Activated CD4-positive, alpha-beta T cell treated with anti-CD3 and anti-CD28 coated beads for 4 hours (primary cell): ENCODE data around the gene ELAC1.
A peak's percentile ranks its signal among the peaks of the same experiment; 100 is the strongest.
"Not testable (repeated sequence)": the region's sequence is repeated elsewhere in the genome, so short reads cannot be mapped to it uniquely, and the experiment has no call there.

Source experiments
- DNase-seq, 2 donors: peaks; one replicate each; pipeline ENCODE4 v3.0.0-alpha.2; 2020

Gene ELAC1, protein sequence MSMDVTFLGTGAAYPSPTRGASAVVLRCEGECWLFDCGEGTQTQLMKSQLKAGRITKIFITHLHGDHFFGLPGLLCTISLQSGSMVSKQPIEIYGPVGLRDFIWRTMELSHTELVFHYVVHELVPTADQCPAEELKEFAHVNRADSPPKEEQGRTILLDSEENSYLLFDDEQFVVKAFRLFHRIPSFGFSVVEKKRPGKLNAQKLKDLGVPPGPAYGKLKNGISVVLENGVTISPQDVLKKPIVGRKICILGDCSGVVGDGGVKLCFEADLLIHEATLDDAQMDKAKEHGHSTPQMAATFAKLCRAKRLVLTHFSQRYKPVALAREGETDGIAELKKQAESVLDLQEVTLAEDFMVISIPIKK

DNA sequence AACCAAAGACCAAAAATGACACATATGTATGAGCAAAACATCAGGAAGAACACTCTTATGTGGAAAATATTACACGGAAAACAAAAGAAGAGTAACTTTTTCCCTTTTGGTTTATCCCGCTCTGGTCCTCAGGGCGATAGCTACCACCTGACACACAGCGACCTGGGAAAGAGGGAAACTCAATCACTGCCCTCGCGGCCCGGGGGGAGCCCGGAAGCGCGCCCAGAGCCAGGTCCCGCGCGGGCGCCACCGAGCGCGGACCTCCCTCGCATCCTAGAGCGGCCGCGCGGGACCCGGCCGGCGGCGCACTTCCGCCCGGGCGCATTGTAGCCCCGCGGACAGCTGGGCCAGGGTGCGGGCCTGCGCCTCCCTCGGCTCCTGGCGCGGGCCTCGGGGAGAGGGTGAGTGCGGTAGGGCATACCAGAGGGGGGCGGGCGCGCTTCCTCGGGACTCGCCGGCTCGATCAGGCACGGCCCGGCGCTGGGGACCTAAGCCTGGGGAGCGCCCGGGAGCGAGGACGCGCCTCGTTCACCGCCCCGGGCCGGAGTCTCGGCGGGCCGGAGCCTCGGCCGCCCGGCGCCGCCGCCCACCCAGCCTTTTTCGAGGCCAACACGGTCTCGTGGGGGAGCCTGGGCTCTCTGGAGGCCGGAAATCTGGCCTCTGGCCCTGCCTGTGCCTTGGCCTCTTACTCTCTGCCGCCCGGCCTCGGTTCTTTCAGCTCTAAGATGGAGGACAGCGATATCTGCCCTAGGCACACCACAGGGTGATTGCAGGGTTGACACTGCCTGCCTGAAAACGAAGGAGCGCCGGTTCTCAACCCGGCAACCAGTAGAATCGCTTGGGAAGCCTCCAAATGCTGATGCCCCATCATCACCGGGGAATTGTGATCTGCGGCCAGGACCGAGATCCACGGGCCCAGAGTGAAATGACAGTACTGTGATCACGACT is at the start of gene ELAC1:
Gene ELAC1, plus strand, starts transcription at position 327 of the 948 bp plus-strand sequence. CDS start 6,365 bp downstream, outside the sequence.
- DNase-seq = peak; percentile 54 to 57

DNA sequence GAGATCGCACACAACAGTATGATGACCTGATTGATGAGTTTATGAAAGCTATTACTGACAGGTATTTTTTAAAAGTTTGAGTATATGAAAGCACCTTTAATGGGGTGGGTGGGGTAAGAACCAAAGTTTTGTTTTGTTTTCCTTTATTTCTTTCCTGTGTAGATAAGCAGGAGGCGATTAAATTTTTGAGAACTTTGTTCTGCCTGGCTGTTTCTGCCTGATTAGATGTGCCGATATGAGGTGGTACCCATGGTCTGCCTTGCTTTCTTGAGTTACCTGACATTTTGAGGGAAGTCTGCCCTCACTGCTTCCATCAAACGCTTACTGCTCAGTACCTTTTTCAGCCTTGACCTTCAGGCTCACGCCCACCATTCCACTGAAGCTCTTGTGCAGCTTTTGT is 49.7 kb upstream of the ELAC1 start:
- DNase-seq = no peak

DNA sequence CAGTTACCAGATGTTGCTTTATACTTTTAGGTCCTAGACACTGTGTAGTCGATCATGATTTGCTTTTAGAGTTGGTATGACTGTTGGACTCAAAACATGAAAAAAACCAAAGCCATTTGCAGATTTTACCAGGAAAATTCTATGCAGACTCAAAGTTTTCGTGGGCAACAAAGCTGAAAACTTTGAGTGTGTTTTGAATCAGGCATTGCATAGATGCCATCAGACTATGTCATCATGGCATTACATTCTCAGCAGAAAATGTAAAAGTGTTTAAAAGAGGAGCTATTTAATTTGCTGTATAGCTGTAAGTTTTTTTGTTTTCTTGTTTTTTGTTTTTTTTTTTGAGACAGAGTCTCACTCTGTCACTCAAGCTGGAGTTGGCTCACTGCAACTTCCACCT is 43.5 kb upstream of the ELAC1 start:
- DNase-seq = no peak

DNA sequence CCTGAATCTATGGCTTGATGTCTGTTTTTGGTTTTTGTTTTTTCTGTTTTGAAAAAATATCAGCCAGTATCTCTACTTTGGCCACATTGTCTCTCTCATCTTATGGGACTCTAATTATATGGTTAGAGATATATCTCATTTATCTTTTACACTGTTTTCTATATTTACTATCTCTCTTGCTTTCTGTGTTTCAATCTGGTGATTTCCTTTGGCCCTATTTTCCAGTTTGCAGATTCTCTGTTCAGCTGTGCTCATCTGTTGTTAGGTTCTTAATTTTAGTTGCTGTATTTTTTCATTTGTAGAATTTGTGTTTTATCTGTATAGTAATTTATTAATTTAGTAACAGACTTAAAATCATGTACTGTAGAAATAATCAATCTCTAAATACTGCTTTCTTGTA is 41.3 kb upstream of the ELAC1 start:
- no peak for DNase-seq

- no peak for DNase-seq
Measured at GRCh38 chr18:50928551-50928950, 39.3 kb upstream of the ELAC1 start.

DNA sequence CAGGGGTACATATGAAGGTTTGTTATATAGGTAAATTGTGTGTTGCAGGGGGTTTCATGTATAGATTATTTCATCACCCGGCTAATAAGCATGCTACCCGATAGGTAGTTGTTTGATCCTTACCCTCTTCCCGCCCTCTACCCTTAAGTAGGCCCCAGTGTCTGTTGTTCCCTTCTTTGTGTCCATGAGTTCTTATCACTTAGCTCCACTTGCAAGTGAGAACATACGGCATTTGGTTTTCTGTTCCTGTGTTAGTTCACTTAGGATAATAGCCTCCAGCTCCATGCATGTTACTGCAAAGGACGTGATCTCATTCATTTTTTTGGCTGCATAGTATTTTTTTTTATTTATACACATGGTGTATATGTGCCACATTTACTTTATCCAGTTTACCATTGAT is 34.2 kb upstream of the ELAC1 start:
- DNase-seq = no peak

DNA sequence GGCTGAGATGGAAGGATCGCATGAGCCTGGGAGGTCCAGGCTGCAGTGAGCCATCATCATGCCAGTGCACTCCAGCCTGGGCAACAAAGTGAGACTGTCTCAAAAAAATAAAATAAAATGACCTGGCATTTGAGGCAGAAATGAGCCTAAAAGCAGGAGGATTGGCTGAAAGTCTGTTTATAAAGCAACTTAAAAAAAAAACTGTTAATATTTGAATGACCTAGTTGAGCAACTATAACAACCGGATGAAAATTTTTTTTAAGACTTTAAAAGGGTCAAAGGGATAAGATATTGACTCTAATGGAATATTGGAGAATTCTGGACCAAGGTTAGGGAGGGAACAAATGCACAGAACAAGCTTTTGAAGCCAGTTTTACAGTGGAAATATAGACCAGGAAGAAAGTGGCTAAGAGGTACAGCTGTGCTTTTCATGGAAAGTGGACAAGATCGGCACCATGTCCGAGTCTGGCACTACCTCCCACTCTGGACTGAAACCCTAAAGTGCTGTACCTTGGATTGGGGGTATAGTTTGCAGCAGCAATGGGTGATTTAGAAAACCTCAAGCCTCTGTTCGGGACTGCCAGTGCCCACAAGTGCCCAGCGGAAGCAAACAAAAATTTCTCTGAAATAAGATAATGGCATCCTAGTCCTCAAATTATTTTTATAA is 33.2 kb upstream of the ELAC1 start:
- no peak for DNase-seq

DNA sequence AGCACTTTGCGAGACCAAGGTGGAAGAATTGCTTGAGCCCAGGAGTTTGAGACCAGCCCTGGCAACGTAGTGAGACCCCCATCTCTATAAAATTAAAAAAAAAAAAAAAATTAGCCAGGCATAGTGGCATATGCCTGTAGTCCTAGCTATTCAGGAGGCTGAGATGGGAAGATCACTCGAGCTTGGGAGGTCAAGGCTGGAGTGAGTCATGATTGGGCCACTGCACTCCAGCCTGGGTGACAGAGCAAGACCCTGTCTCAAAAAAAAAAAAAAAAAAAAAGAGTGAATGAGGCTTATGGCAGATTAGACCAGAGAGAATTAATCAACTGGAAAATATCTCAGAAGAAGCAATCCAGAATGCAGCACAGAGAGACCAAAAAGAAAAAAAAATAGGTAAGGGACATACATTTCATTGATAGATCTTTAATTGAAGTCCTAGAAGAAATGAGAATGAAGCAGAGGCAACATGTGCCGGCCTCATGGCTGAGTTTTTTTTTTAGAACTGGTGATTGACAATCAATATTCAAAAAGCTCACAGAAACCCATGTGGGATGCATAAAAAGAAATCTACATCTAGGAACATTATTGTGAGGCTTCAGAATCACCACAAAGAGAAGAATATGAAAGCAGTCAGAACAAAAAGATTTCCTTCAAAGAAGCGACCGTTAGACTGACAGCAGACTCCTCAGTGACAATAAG is 32.2 kb upstream of the ELAC1 start:
- no peak for DNase-seq

DNA sequence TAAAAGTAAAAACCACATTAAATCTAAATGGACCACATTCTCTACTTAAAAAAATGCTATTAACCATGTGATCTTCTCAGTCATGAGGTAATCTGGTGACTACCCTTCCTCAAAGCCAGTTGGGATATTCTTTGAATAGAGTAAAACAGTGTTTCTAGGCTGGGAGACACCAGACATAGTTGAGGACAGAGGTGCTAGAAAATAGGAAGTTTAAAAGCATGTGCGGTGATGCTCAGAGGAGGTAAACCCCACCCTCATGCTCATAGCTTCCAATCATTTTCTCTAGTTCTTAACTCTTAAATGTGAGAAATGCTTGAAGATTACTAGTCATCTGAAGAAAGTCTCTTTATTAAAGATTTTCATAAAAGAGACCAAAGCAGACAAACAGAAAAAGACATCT is 30.7 kb upstream of the ELAC1 start:
- no peak for DNase-seq

DNA sequence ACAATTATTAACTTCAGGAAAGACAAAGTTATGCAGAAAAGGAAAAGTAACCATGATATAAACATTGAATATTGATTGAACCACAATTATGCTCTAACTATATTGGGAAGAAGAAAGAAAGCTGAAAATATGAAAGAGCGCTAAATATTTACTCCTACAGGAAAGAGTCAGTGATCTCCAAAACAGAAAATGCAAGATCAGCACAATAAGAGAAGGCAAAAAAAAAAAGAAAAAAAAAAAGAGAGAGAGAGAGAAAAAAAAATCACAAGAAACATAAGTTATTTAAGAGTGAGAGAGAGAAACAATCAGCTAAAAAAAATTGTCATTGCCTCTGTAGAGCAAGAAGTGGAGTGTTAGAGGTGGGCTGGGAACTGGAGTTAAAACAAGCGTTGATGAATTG is 28.9 kb upstream of the ELAC1 start:
- DNase-seq = no peak

GRCh38 chr18:50944245-50944932 is 23.5 kb upstream of the ELAC1 start:
- no peak for DNase-seq

DNA sequence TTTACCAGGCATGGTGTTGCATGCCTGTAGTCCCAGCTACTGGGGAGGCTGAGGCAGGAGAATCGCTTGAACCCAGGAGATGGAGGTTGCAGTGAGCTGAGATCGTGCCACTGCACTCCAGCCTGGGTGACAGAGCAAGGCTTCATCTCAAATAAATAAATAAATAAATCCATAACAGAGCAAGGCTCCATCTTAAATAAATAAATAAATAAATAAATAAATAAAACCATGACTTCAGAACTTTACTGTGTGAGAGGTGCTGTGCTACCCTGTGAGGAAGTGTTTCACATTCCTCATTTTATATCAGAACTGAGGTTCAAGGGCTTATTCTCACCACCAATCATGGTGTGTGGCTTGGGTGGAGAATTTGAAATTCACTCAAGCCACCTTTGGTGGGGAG is 21.9 kb upstream of the ELAC1 start:
- not testable (repeated sequence) for DNase-seq

GRCh38 chr18:50947899-50948298 is 19.9 kb upstream of the ELAC1 start:
- DNase-seq = no peak

DNA sequence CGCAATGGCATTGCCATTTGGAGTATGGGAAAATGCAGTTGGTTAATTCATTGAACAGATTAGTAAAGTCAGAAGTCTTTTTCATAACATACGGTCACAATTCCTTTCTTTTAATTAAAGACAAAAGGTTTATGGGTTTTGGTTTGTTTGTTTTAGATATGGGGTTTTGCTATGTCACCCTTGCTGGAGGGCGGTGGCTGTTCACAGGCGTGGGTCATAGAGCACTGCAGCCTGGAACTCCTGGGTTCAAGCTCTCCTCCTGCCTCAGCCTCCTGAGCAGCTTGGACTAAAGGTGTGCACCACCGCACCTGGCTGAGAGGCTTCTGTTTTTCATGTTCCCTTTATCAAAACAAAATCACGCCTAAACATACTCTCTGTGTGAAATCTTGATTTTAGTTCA is 18.7 kb upstream of the ELAC1 start:
- DNase-seq = no peak

DNA sequence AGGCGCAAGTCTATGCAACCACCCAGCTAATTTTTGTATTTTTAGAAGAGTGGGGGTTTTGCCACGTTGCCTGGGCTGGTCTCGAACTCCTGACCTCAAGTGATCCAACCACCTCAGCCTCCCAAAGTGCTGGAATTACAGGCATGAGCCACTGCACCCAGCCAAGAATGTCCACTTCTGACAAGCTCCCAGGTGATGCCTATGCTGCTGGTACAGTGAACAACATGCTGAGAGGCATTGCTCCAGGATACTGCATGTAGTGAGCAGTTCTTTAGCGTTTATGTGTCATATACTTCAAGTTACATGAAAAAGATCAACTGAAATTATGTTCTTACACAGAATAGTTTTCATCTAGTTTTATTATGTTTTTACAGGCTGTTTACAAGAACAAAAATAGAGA is 17.2 kb upstream of the ELAC1 start:
- DNase-seq = no peak

- no peak for DNase-seq
Measured at GRCh38 chr18:50953822-50954221, 14.0 kb upstream of the ELAC1 start.

GRCh38 chr18:50955253-50955652 is 12.6 kb upstream of the ELAC1 start:
- DNase-seq = no peak

DNA sequence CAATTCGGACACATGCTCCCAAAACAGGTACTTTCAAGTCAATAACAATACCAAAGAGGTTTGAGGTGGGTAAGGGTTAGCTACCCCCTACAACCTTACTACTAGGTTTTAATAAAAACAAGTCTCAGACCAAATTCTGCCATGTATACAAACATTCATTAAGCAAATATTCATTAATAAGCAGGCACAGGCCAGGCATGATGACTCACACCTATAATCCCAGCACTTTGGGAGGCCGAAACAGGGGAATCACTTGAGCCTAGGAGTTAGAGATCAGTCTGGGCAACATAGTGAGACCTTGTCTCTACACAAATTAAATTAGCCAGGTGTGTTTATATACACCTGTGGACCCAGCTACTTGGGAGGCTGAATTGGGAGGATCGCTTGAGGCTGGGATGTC is 11.7 kb upstream of the ELAC1 start:
- DNase-seq = no peak

GRCh38 chr18:50961974-50962373 is 5.9 kb upstream of the ELAC1 start:
- DNase-seq = no peak

- DNase-seq = no peak
Measured at GRCh38 chr18:50969448-50969847, 1.6 kb downstream of the ELAC1 start.

DNA sequence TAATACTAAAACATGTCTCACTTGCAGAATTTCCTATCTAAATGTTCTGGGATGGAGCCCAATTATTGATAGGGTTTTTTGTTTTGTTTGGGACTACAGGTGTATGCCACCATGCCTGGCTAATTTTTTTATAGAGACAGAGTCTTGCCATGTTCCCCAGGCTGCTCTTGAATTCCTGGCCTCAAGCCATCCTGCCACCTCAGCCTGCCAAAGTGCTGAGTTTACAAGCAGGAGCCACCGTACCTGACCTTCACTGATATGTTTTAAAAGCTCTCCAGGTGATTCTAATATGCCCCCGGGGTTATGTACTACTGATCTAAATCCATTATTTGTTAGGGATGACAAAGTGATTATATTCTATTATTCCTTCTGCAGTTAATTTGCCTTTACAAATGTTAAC is 2.2 kb downstream of the ELAC1 start:
- no peak for DNase-seq

DNA sequence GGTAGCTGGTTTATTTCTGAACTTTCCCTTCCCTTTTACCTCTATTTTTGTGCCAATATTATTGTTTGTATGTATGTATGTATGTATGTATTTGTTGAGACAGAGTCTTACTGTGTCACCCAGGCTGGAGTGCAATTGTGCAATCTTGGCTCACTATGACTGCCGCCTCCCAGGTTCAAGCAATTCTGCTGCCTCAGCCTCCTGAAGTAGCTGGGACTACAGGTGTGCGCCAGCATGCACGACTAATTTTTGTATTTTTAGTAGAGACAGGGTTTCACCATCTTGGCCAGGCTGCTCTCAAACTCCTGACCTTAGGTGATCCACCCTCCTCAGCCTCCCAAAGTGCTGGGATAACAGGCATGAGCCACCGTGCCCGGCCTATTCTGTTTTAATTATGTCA is 4.6 kb downstream of the ELAC1 start:
- DNase-seq = not testable (repeated sequence)
